K562 (cell line): ENCODE data around the gene SULT6B1. TPM values are rescaled to one million over a fixed set of nuclear protein-coding genes. Genes with fewer than 3 reads are reported as not detected.
A peak's percentile ranks its signal among the peaks of the same experiment; 100 is the strongest.

Experiments used
- ATAC-seq: fragments of 200-7000 bp; cut with Tn5 transposase; 3 replicates; pipeline ENCODE4 v1.9.1; 2020; ENCODE audit warnings: moderate library complexity
- BruUV-seq: library from RNA; stranded (reverse); fragments of 400-500 nt; replicated peaks from 2 replicates; lab custom pipeline; 2021; lab: Mats Ljungman, UMichigan
- CTCF ChIA-PET: fragments of 300-600 bp; formaldehyde crosslinking; extraction: SDS; loops from one replicate; lab custom pipeline; 2021; ENCODE audit warnings: low intra/inter-chr PET ratio; lab: Yijun Ruan, JAX
- POLR2A ChIA-PET: fragments of 300-600, 350-650 bp; sonication (Branson Sonifier 250); formaldehyde crosslinking; extraction: SDS; loops from one replicate; lab custom pipeline; 2021; ENCODE audit warnings: antibody characterized with exemption, inconsistent platforms; lab: Yijun Ruan, JAX
- DNase-seq, 4 experiments: peaks; one replicate each; pipeline versions ENCODE4 v3.0.0 to v3.0.0-alpha.2; 2011 to 2018; ENCODE audit warnings: low spot score in 3 of 4, mixed read lengths in 3 of 4; ENCODE audit errors: extremely low read depth in 1 of 4
- FAIRE-seq: peaks from 2 replicates; lab custom pipeline; 2011; peaks lifted over from hg19 to GRCh38; lab: Jason Lieb, UNC
- H2AFZ ChIP-seq: 2 replicates; pipeline ENCODE4 v1.6.0; 2011; ENCODE audit warnings: low read depth, low read length, control low read depth, inconsistent platforms
- H3K27ac ChIP-seq: fragments of 200-600 bp; 3 replicates; pipeline ENCODE4 v1.8.0; 2011; ENCODE audit warnings: low read depth, mild to moderate bottlenecking, control low read depth, inconsistent platforms, low read length, moderate library complexity, mixed read lengths; ENCODE audit errors: extremely low read depth
- H3K27me3 ChIP-seq, 2 experiments: fragments of 300-600 bp in 1 of 2; 2 replicates in 1 of 2; 3 replicates in 1 of 2; pipeline versions ENCODE4 v1.6.0 to v1.8.0; 2011; ENCODE audit warnings: inconsistent platforms in 2 of 2, low read length in 2 of 2, mild to moderate bottlenecking in 1 of 2, mixed read lengths in 1 of 2, moderate library complexity in 1 of 2; ENCODE audit not compliant: control insufficient read depth in 2 of 2, insufficient read depth in 2 of 2
- H3K36me3 ChIP-seq: fragments of 300-600 bp; 3 replicates; pipeline ENCODE4 v1.8.0; 2011; ENCODE audit warnings: mild to moderate bottlenecking, low read length, inconsistent platforms; ENCODE audit not compliant: control insufficient read depth, insufficient read depth
- H3K4me1 ChIP-seq, 2 experiments: fragments of 200-600 bp in 1 of 2; replicated peaks in 1 of 2; 2 replicates in 1 of 2; 3 replicates in 1 of 2; pipeline versions ENCODE4 v1.5.1 to v1.8.0; 2011; ENCODE audit warnings: inconsistent platforms in 2 of 2, low read length in 2 of 2, mild to moderate bottlenecking in 1 of 2, mixed read lengths in 1 of 2, moderate library complexity in 1 of 2; ENCODE audit not compliant: control insufficient read depth in 2 of 2, insufficient read depth in 2 of 2
- H3K4me2 ChIP-seq: 2 replicates; pipeline ENCODE4 v1.6.1; 2011; ENCODE audit warnings: low read length, control low read depth, inconsistent platforms, mixed read lengths; ENCODE audit not compliant: insufficient read depth
- H3K4me3 ChIP-seq: fragments of 200-600 bp; sonication (generic), shearing (Covaris generic); 2 replicates; pipeline ENCODE4 v1.5.1; 2016; ENCODE audit warnings: control low read depth, inconsistent platforms
- H3K79me2 ChIP-seq: fragments of 200-600 bp; 3 replicates; pipeline ENCODE4 v1.8.0; 2011; ENCODE audit warnings: low read length, inconsistent platforms; ENCODE audit not compliant: control insufficient read depth, insufficient read depth
- H3K9ac ChIP-seq, 2 experiments: 2 replicates each; pipeline versions ENCODE4 v1.6.0 to v1.6.1; 2011; ENCODE audit warnings: low read depth in 2 of 2, low read length in 2 of 2, control low read depth in 1 of 2, inconsistent platforms in 1 of 2, mild to moderate bottlenecking in 1 of 2, mixed read lengths in 1 of 2; ENCODE audit not compliant: insufficient read depth in 1 of 2
- H3K9me1 ChIP-seq: one replicate; pipeline ENCODE4 v1.6.0; 2011; ENCODE audit warnings: inconsistent platforms, mild to moderate bottlenecking, low read length, moderate library complexity; ENCODE audit not compliant: control insufficient read depth, insufficient read depth
- H3K9me3 ChIP-seq: replicated peaks from 2 replicates; pipeline ENCODE4 v1.5.1; 2011; ENCODE audit warnings: low read depth, low read length, inconsistent platforms; ENCODE audit not compliant: control insufficient read depth, insufficient read depth
- H4K20me1 ChIP-seq: replicated peaks from 2 replicates; pipeline ENCODE4 v1.6.1; 2011; ENCODE audit warnings: low read length, inconsistent platforms, mixed read lengths; ENCODE audit not compliant: control insufficient read depth, insufficient read depth
- BRD9 ChIP-seq: fragments of 450-650 bp; IDR thresholded peaks from 2 replicates; pipeline ENCODE4 v1.6.1; 2018; ENCODE audit warnings: low read depth; ENCODE audit not compliant: partially characterized antibody
- CBX2 ChIP-seq: fragments of 200-600 bp; sonication (generic); IDR thresholded peaks from one replicate; pipeline ENCODE4 v1.6.1; 2012; ENCODE audit warnings: mild to moderate bottlenecking, low read length, inconsistent platforms; ENCODE audit not compliant: insufficient read depth, poor library complexity, severe bottlenecking
- EHMT2 ChIP-seq: fragments of 450-650 bp; IDR thresholded peaks from 2 replicates; pipeline ENCODE4 v1.6.1; 2018; ENCODE audit warnings: antibody characterized with exemption
- GTF2F1 ChIP-seq: IDR thresholded peaks from 2 replicates; pipeline ENCODE4 v1.6.1; 2011; ENCODE audit warnings: low read depth, low read length, improper control_type of control experiment
- MIER1 ChIP-seq: fragments of 450-650 bp; IDR thresholded peaks from 2 replicates; pipeline ENCODE4 v1.6.1; 2016; ENCODE audit warnings: antibody characterized with exemption, mild to moderate bottlenecking, low read depth
- REST ChIP-seq, 2 experiments: fragments of 450-650 bp; formaldehyde crosslinking in 1 of 2; IDR thresholded peaks; 2 replicates each; pipeline versions ENCODE4 v1.4.0 to v1.6.1; 2014 to 2020; ENCODE audit warnings: mild to moderate bottlenecking in 2 of 2, borderline replicate concordance in 1 of 2, low read depth in 1 of 2
- U2AF2 ChIP-seq: fragments of 200-400 bp; formaldehyde crosslinking; optimal IDR thresholded peaks from 2 replicates; pipeline ENCODE3; 2017; ENCODE audit warnings: low read depth, mild to moderate bottlenecking, low read length
- XRCC3 ChIP-seq: fragments of 450-650 bp; IDR thresholded peaks from 2 replicates; pipeline ENCODE4 v1.6.1; 2017; ENCODE audit warnings: mild to moderate bottlenecking, moderate library complexity
- WGBS: fragments of 100-300 bp; shearing (Covaris generic); methylation state at CpG from one replicate; pipeline ENCODE4 v1.1.6; 2016; ENCODE audit warnings: low coverage, mixed read lengths; ENCODE audit not compliant: insufficient coverage; ENCODE audit errors: missing lambda C conversion rate; 5-methylcytosine and 5-hydroxymethylcytosine counted together
- in situ Hi-C: fragments of 300-500 bp; cut with MboI; formaldehyde crosslinking; loops from 4 replicates; pipeline ENCODE4 v1.15.0; 2018; ENCODE audit warnings: inconsistent platforms, mixed read lengths
- intact Hi-C: fragments of 100-400 bp; cut with micrococcal nuclease; formaldehyde crosslinking; loops from 2 replicates; pipeline ENCODE4 v1.14.2; 2022
- polyA plus RNA-seq, 8 experiments: library from polyadenylated mRNA; depleted of rRNA in 4 of 8; stranded (reverse) in 5 of 8; unstranded in 3 of 8; fragments of >200 nt; fragmentation: Nextera tagmentation in 2 of 8; fragmentation: Illumina TruSeq in 1 of 8; extraction: Ambion mirVana in 2 of 8; extraction: Trizol in 1 of 8; gene quantifications; 2 replicates each; pipeline versions ENCODE4 v1.2.1 to v1.2.3, GENCODE V29; 2011 to 2014; ENCODE audit warnings: inconsistent platforms in 1 of 8, missing spikeins in 1 of 8
- total RNA-seq, 7 experiments: library from RNA; depleted of rRNA in 6 of 7; stranded (reverse); fragments of >200 nt in 6 of 7; fragmentation: Illumina TruSeq in 2 of 7; extraction: Trizol in 2 of 7; gene quantifications; 2 replicates each; pipeline versions ENCODE4 v1.2.1 to v1.2.3, GENCODE V29; 2011 to 2021; ENCODE audit warnings: low replicate concordance in 1 of 7

The SULT6B1 gene
- total and polyA plus RNA-seq, 9 of the 15 experiments (the other 6 are each of a cell fraction or from before 2014, with no cell fraction given) = not detected

GRCh38 chr2:37224063-37224462, 35.6 kb upstream of the SULT6B1 start:
- intact Hi-C loops = no loop called here
- 75% methylated on average over 1 of the region's 1 CpG for WGBS

More at GRCh38 chr2:37224063-37224462, 35.6 kb upstream of the SULT6B1 start:
- FAIRE-seq (no peak), ATAC-seq (peak; percentile 50; the same call in 2 of the 3 replicates), DNase-seq (no peak)
- peaks cover 0 to 6% of the 10 kb centered on the region in 2 experiments; a peak in 2 of 5 replicates for H3K4me1 ChIP-seq
- BruUV-seq = no TSS peak
- no peaks in the 10 kb centered on the region for H3K27me3 ChIP-seq
- ChIA-PET POLR2A (no interaction called here), CTCF (no interaction called here)
- no peak overlapping the region for H3K9ac ChIP-seq
- in situ Hi-C loops = no loop called here
- peaks cover 7% of the 10 kb centered on the region; the same call in 1 of the 2 replicates for H4K20me1 ChIP-seq
- H3K36me3 ChIP-seq = peaks cover 87% of the 10 kb centered on the region
- H3K4me2 ChIP-seq = no peak overlapping the region
- no peak overlapping the region for H3K27ac ChIP-seq
- H3K9me3 ChIP-seq = no peaks in the 10 kb centered on the region
- no peak overlapping the region for H2AFZ ChIP-seq
- no peak overlapping the region for H3K4me3 ChIP-seq
- peaks cover 66% of the 10 kb centered on the region for H3K79me2 ChIP-seq
- H3K9me1 ChIP-seq = peaks cover 2% of the 10 kb centered on the region
- TF ChIP-seq CBX2 (no peak), EHMT2 (peak; percentile 84), MIER1 (peak; percentile 73), BRD9 (no peak), U2AF2 (no peak), GTF2F1 (no peak), REST (IDR thresholded peaks at IDR 0.05; ENCODE audit: borderline replicate concordance) (peak; percentile 78), REST (CRISPR knock-in tag; IDR thresholded peaks at IDR 0.05; ENCODE audit: low read depth) (no peak), XRCC3 (no peak)
